GM12878 (cell line): ENCODE data around the gene ARL16. TPM values are rescaled to one million over a fixed set of nuclear protein-coding genes. Genes with fewer than 3 reads are reported as not detected.

Source experiments
- ATAC-seq: fragments of 200-7000 bp; cut with Tn5 transposase; 3 replicates; pipeline ENCODE4 v1.9.1; 2020; ENCODE audit warnings: mild to moderate bottlenecking, moderate library complexity
- BruUV-seq: library from RNA; stranded (reverse); fragments of 400-500 nt; replicated peaks from 2 replicates; lab custom pipeline; 2021; lab: Mats Ljungman, UMichigan
- CTCF ChIA-PET: fragments of 300-600 bp; sonication (Branson Sonifier 250); formaldehyde crosslinking; extraction: SDS; loops from one replicate; lab custom pipeline; 2021; ENCODE audit warnings: inconsistent platforms; lab: Yijun Ruan, JAX
- POLR2A ChIA-PET: fragments of 350-600 bp; formaldehyde crosslinking; extraction: SDS; loops from one replicate; lab custom pipeline; 2021; ENCODE audit warnings: inconsistent platforms; lab: Charles Lee
- RAD21 ChIA-PET: fragments of 300-600 bp; sonication (Branson Sonifier 250); formaldehyde crosslinking; loops from one replicate; lab custom pipeline; 2023; ENCODE audit warnings: antibody characterized with exemption; ENCODE audit not compliant: unreplicated experiment; lab: Charles Lee
- SMC1A ChIA-PET: fragments of 300-600 bp; sonication (Branson Sonifier 250); formaldehyde crosslinking; loops from one replicate; lab custom pipeline; 2023; ENCODE audit not compliant: unreplicated experiment, uncharacterized antibody; lab: Charles Lee
- DNase-seq: peaks from one replicate; pipeline ENCODE4 v3.0.0-alpha.2; 2011; ENCODE audit warnings: low read depth, low spot score
- FAIRE-seq: peaks from 3 replicates; lab custom pipeline; 2011; peaks lifted over from hg19 to GRCh38; lab: Jason Lieb, UNC
- H2AFZ ChIP-seq: 2 replicates; pipeline ENCODE4 v1.6.0; 2011; ENCODE audit warnings: low read depth, low read length, control low read depth; ENCODE audit not compliant: control insufficient read depth
- H3K27ac ChIP-seq: 2 replicates; pipeline ENCODE4 v1.5.1; 2011; ENCODE audit warnings: control low read depth; ENCODE audit not compliant: control insufficient read depth, insufficient read depth
- H3K27me3 ChIP-seq, 2 experiments: replicated peaks in 1 of 2; 2 replicates each; pipeline versions ENCODE4 v1.6.0 to v1.6.1; 2011; ENCODE audit warnings: low read length in 1 of 2; ENCODE audit not compliant: control insufficient read depth in 2 of 2, insufficient read depth in 2 of 2
- H3K36me3 ChIP-seq, 2 experiments: 2 replicates each; pipeline ENCODE4 v1.5.1; 2011; ENCODE audit warnings: low read length in 1 of 2; ENCODE audit not compliant: control insufficient read depth in 2 of 2, insufficient read depth in 2 of 2
- H3K4me1 ChIP-seq: 2 replicates; pipeline ENCODE4 v1.6.1; 2011; ENCODE audit warnings: mild to moderate bottlenecking, low read length, moderate library complexity, mixed read lengths; ENCODE audit not compliant: control insufficient read depth, insufficient read depth
- H3K4me2 ChIP-seq: 2 replicates; pipeline ENCODE4 v1.6.0; 2011; ENCODE audit warnings: control low read depth; ENCODE audit not compliant: control insufficient read depth, insufficient read depth
- H3K4me3 ChIP-seq: fragments of 200-600 bp; sonication (generic); 2 replicates; pipeline ENCODE4 v1.5.1; 2016
- H3K79me2 ChIP-seq: 2 replicates; pipeline ENCODE4 v1.6.0; 2011; ENCODE audit warnings: low read length; ENCODE audit not compliant: control insufficient read depth, insufficient read depth
- H3K9ac ChIP-seq: 2 replicates; pipeline ENCODE4 v1.8.0; 2011; ENCODE audit warnings: low read length, control low read depth, mixed read lengths; ENCODE audit not compliant: control insufficient read depth, insufficient read depth
- H3K9me3 ChIP-seq: replicated peaks from 3 replicates; pipeline ENCODE4 v1.5.1; 2011; ENCODE audit warnings: mild to moderate bottlenecking, low read length; ENCODE audit not compliant: control insufficient read depth, insufficient read depth
- H4K20me1 ChIP-seq: 2 replicates; pipeline ENCODE4 v1.6.0; 2011; ENCODE audit not compliant: control insufficient read depth, insufficient read depth
- CBX3 ChIP-seq: fragments of 200-600 bp; sonication (generic); IDR thresholded peaks from 2 replicates; pipeline ENCODE4 v1.6.1; 2016; ENCODE audit warnings: low read depth, borderline replicate concordance
- IKZF1 ChIP-seq: fragments of 450-650 bp; conservative IDR thresholded peaks from 2 replicates; pipeline ENCODE4 v1.6.1; 2017; ENCODE audit warnings: antibody characterized with exemption, mild to moderate bottlenecking
- JUND ChIP-seq: IDR thresholded peaks from 2 replicates; pipeline ENCODE4 v1.6.1; 2012; ENCODE audit warnings: low read depth, mild to moderate bottlenecking, low read length, improper control_type of control experiment, moderate library complexity
- MEF2B ChIP-seq: fragments of 450-650 bp; IDR thresholded peaks from 2 replicates; pipeline ENCODE4 v1.6.1; 2018; ENCODE audit warnings: mild to moderate bottlenecking, moderate library complexity; ENCODE audit not compliant: partially characterized antibody, poor library complexity, severe bottlenecking
- MTA2 ChIP-seq: fragments of 450-650 bp; IDR thresholded peaks from 2 replicates; pipeline ENCODE4 v1.6.1; 2016; ENCODE audit warnings: low read depth, mild to moderate bottlenecking, moderate library complexity
- NFXL1 ChIP-seq: fragments of 450-650 bp; IDR thresholded peaks from 2 replicates; pipeline ENCODE4 v1.6.1; 2017; ENCODE audit warnings: antibody characterized with exemption, mild to moderate bottlenecking, borderline replicate concordance
- PML ChIP-seq: IDR thresholded peaks from 2 replicates; pipeline ENCODE4 v1.6.1; 2012; ENCODE audit warnings: low read length, inconsistent platforms
- RCOR1 ChIP-seq: conservative IDR thresholded peaks from 2 replicates; pipeline ENCODE4 v1.6.1; 2012; ENCODE audit warnings: low read depth, low read length, improper control_type of control experiment
- SUZ12 ChIP-seq: fragments of 200-600 bp; sonication (generic); IDR thresholded peaks from one replicate; pipeline ENCODE4 v1.6.1; 2018; ENCODE audit warnings: antibody characterized with exemption, mild to moderate bottlenecking; ENCODE audit not compliant: unreplicated experiment
- TARDBP ChIP-seq: IDR thresholded peaks from 2 replicates; pipeline ENCODE4 v1.6.1; 2016; ENCODE audit warnings: borderline replicate concordance
- WGBS: methylation state at CpG from one replicate; pipeline ENCODE4 v1.1.6; 2016; ENCODE audit warnings: low lambda C conversion rate; ENCODE audit not compliant: insufficient replicate concordance, insufficient coverage; ENCODE audit errors: missing lambda C conversion rate; 5-methylcytosine and 5-hydroxymethylcytosine counted together
- in situ Hi-C: fragments of 300-500 bp; cut with MboI; formaldehyde crosslinking; loops from 9 replicates; pipeline ENCODE4 v1.14.3; 2018; ENCODE audit warnings: mixed read lengths
- intact Hi-C: fragments of 100-400 bp; cut with micrococcal nuclease; formaldehyde crosslinking; loops from one replicate; pipeline ENCODE4 v1.14.2; 2022; ENCODE audit not compliant: unreplicated experiment
- polyA plus RNA-seq, 11 experiments: library from polyadenylated mRNA; depleted of rRNA in 4 of 11; unstranded in 6 of 11; stranded (reverse) in 5 of 11; fragments of >200 nt; fragmentation: Nextera tagmentation in 4 of 11; fragmentation: Illumina TruSeq in 1 of 11; extraction: Ambion mirVana in 4 of 11; extraction: Trizol in 1 of 11; gene quantifications; 1 replicate in 1 of 11; 2 replicates in 10 of 11; pipeline versions ENCODE4 v1.2.1 to v1.2.3, GENCODE V29; 2011 to 2016; ENCODE audit warnings: inconsistent platforms in 2 of 11, missing spikeins in 2 of 11, low read depth in 1 of 11
- total RNA-seq, 4 experiments: library from RNA; depleted of rRNA in 3 of 4; stranded (reverse); fragments of >200 nt in 3 of 4; fragmentation: Illumina TruSeq in 1 of 4; extraction: Trizol in 1 of 4; gene quantifications; 2 replicates each; pipeline versions ENCODE4 v1.2.1 to v1.2.3, GENCODE V29; 2013 to 2021
- TF ChIP-seq, protein P1 (sequence below): IDR thresholded peaks from 2 replicates; pipeline ENCODE4 v1.6.1; 2012; ENCODE audit warnings: low read depth, low read length, improper control_type of control experiment
- TF ChIP-seq, protein P2 (sequence below): fragments of 450-650 bp; IDR thresholded peaks from 2 replicates; pipeline ENCODE4 v1.6.1; 2014; ENCODE audit warnings: mild to moderate bottlenecking
- TF ChIP-seq, protein P3 (sequence below): fragments of 150-350 bp; IDR thresholded peaks from 2 replicates; pipeline ENCODE4 v1.6.1; 2016; ENCODE audit warnings: low read depth, low read length
- TF ChIP-seq, protein P4 (sequence below): fragments of 450-650 bp; conservative IDR thresholded peaks from 2 replicates; pipeline ENCODE4 v1.6.1; 2017; ENCODE audit warnings: mild to moderate bottlenecking, moderate library complexity
- TF ChIP-seq, protein P5 (sequence below): IDR thresholded peaks from 2 replicates; pipeline ENCODE4 v1.6.1; 2011; ENCODE audit warnings: mild to moderate bottlenecking, low read depth, low read length, moderate library complexity; ENCODE audit not compliant: insufficient replicate concordance

Gene ARL16
- total and polyA plus RNA-seq, 10 of the 15 experiments (the other 5 are each of a cell fraction or from before 2014, with no cell fraction given) = 4.7 to 47.6 (median 30.9) TPM

DNA sequence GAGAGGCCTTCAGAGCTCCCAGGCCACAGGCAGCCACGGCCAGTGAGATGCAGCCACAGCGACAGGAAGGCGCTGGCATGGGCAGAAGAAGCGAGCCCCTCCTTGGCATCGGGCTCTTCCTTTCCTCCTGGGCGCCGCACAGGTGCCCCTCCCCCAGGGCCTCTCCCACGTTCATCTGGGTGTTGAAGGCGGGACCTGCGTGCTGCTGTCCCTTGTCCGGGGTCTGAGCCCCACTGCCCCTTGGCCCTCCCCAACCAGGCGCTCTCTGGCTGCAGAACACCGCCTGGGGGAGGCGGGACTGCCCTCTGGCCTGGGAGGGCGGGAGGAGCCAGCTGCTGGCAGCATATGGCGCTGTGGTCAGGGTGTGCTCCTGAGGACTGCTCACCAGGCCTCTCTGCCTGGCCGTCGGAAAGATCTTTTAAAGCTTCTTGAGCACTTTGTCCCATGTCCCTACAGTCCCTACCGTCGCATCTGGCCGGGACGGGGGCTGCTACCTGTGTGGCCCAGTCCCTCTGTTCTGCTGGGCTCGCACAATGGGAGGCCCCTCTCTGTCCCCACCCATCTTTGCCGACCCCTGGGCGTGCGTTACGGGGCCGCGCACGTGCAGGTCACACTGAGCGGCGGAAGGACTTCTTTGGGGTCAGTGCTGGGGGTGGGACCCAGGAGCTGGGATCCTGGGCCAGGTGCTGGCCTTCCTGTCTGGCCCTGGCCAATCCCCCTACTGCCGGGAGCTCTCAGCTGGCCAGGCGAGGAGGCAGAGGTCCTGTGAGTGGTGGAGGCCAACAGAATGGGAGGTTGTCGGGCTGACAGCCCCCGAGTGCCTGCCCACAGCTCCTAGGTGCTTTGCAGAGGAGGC, 30.2 kb upstream of the ARL16 start:
- H3K9me3 ChIP-seq = no peaks in the 10 kb centered on the region
- no peak overlapping the region for H3K27ac ChIP-seq
- ChIA-PET RAD21 (no interaction called here), SMC1A (interaction anchor here (1.3 kb wide), 1 partner anchor 31 kb away, joined by 3 read pairs; no protein-coding TSS in a partner anchor), CTCF (interaction anchor here (0.7 to 1.8 kb wide), 3 partner anchors 10 to 157 kb away, joined by 3 to 9 read pairs (median 3); partner anchors contain the start of gene MRPL12), POLR2A (interaction anchor here (1.4 to 1.5 kb wide), 2 partner anchors 10 to 253 kb away, joined by 3 to 4 read pairs; partner anchors contain the start of gene MRPL12)
- no peaks in the 10 kb centered on the region for H4K20me1 ChIP-seq
- peaks cover 20% of the 10 kb centered on the region for H3K79me2 ChIP-seq
- in situ Hi-C loops = no loop called here
- no peak overlapping the region for H2AFZ ChIP-seq
- H3K4me1 ChIP-seq = peaks cover 18% of the 10 kb centered on the region
- no peaks in the 10 kb centered on the region for H3K27me3 ChIP-seq
- DNase-seq (no peak), ATAC-seq (no peak), FAIRE-seq (no peak)
- no peak overlapping the region for H3K9ac ChIP-seq
- 90% methylated on average over 29 of the region's 36 CpGs for WGBS
- intact Hi-C loops = no loop called here
- H3K36me3 ChIP-seq = peaks cover 0 to 1% of the 10 kb centered on the region in 2 experiments; a peak in 1 of 4 replicates
- peak overlapping the region; percentile 60 for H3K4me2 ChIP-seq
- no TSS peak for BruUV-seq
- H3K4me3 ChIP-seq = peak overlapping the region; percentile 89
- TF ChIP-seq IKZF1 (no peak), JUND (no peak), SUZ12 (no peak), CBX3 (no peak), MEF2B (no peak), TARDBP (no peak), MTA2 (no peak), NFXL1 (no peak), RCOR1 (no peak), PML (no peak)
- TF ChIP-seq, protein P1, sequence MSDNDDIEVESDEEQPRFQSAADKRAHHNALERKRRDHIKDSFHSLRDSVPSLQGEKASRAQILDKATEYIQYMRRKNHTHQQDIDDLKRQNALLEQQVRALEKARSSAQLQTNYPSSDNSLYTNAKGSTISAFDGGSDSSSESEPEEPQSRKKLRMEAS = no peak
- TF ChIP-seq, protein P2, sequence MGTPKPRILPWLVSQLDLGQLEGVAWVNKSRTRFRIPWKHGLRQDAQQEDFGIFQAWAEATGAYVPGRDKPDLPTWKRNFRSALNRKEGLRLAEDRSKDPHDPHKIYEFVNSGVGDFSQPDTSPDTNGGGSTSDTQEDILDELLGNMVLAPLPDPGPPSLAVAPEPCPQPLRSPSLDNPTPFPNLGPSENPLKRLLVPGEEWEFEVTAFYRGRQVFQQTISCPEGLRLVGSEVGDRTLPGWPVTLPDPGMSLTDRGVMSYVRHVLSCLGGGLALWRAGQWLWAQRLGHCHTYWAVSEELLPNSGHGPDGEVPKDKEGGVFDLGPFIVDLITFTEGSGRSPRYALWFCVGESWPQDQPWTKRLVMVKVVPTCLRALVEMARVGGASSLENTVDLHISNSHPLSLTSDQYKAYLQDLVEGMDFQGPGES = no peak
- TF ChIP-seq, protein P3, sequence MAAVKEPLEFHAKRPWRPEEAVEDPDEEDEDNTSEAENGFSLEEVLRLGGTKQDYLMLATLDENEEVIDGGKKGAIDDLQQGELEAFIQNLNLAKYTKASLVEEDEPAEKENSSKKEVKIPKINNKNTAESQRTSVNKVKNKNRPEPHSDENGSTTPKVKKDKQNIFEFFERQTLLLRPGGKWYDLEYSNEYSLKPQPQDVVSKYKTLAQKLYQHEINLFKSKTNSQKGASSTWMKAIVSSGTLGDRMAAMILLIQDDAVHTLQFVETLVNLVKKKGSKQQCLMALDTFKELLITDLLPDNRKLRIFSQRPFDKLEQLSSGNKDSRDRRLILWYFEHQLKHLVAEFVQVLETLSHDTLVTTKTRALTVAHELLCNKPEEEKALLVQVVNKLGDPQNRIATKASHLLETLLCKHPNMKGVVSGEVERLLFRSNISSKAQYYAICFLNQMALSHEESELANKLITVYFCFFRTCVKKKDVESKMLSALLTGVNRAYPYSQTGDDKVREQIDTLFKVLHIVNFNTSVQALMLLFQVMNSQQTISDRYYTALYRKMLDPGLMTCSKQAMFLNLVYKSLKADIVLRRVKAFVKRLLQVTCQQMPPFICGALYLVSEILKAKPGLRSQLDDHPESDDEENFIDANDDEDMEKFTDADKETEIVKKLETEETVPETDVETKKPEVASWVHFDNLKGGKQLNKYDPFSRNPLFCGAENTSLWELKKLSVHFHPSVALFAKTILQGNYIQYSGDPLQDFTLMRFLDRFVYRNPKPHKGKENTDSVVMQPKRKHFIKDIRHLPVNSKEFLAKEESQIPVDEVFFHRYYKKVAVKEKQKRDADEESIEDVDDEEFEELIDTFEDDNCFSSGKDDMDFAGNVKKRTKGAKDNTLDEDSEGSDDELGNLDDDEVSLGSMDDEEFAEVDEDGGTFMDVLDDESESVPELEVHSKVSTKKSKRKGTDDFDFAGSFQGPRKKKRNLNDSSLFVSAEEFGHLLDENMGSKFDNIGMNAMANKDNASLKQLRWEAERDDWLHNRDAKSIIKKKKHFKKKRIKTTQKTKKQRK = no peak
- TF ChIP-seq, protein P4, sequence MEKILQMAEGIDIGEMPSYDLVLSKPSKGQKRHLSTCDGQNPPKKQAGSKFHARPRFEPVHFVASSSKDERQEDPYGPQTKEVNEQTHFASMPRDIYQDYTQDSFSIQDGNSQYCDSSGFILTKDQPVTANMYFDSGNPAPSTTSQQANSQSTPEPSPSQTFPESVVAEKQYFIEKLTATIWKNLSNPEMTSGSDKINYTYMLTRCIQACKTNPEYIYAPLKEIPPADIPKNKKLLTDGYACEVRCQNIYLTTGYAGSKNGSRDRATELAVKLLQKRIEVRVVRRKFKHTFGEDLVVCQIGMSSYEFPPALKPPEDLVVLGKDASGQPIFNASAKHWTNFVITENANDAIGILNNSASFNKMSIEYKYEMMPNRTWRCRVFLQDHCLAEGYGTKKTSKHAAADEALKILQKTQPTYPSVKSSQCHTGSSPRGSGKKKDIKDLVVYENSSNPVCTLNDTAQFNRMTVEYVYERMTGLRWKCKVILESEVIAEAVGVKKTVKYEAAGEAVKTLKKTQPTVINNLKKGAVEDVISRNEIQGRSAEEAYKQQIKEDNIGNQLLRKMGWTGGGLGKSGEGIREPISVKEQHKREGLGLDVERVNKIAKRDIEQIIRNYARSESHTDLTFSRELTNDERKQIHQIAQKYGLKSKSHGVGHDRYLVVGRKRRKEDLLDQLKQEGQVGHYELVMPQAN = no peak
- TF ChIP-seq, protein P5, sequence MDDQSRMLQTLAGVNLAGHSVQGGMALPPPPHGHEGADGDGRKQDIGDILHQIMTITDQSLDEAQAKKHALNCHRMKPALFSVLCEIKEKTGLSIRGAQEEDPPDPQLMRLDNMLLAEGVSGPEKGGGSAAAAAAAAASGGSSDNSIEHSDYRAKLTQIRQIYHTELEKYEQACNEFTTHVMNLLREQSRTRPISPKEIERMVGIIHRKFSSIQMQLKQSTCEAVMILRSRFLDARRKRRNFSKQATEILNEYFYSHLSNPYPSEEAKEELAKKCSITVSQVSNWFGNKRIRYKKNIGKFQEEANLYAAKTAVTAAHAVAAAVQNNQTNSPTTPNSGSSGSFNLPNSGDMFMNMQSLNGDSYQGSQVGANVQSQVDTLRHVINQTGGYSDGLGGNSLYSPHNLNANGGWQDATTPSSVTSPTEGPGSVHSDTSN = no peak
